PC-9 (cell line): ENCODE results near the gene PCBP2. TPM values are rescaled to one million over a fixed set of nuclear protein-coding genes. Genes with fewer than 3 reads are reported as not detected.

ENCODE experiments used
- BruUV-seq: library from RNA; stranded (reverse); fragments of 400-500 nt; replicated peaks from 2 replicates; lab custom pipeline; 2021; lab: Mats Ljungman, UMichigan
- CTCF ChIA-PET: fragments of 300-600 bp; sonication (Branson Sonifier 250); formaldehyde crosslinking; loops from one replicate; lab custom pipeline; 2022; ENCODE audit warnings: antibody characterized with exemption; lab: Charles Lee
- POLR2A ChIA-PET: fragments of 300-600 bp; sonication (Branson Sonifier 250); formaldehyde crosslinking; loops from one replicate; lab custom pipeline; 2022; ENCODE audit warnings: antibody characterized with exemption; ENCODE audit not compliant: unreplicated experiment; lab: Charles Lee
- DNase-seq, 2 experiments: peaks; one replicate each; pipeline versions ENCODE4 v3.0.0 to v3.0.0-alpha.2; 2015 to 2022; ENCODE audit warnings: mixed read lengths in 1 of 2
- H2AFZ ChIP-seq: fragments of 200-600 bp; sonication (generic); 2 replicates; pipeline ENCODE4 v1.8.1; 2017; ENCODE audit warnings: antibody characterized with exemption
- H3F3A ChIP-seq: fragments of 200-600 bp; sonication (generic); 2 replicates; pipeline ENCODE4 v1.8.1; 2017; ENCODE audit warnings: antibody characterized with exemption, mild to moderate bottlenecking, low read depth; ENCODE audit not compliant: insufficient read depth
- H3K27ac ChIP-seq: fragments of 200-600 bp; sonication (generic); 2 replicates; pipeline ENCODE4 v1.6.1; 2016; ENCODE audit warnings: mixed run types
- H3K27me3 ChIP-seq: fragments of 200-600 bp; sonication (generic); 2 replicates; pipeline ENCODE4 v1.6.1; 2016; ENCODE audit warnings: low read depth, mixed run types; ENCODE audit not compliant: insufficient read depth
- H3K36me3 ChIP-seq: fragments of 200-600 bp; sonication (generic); 2 replicates; pipeline ENCODE4 v1.6.1; 2016; ENCODE audit warnings: low read depth, mixed run types
- H3K4me1 ChIP-seq: fragments of 200-600 bp; sonication (generic); replicated peaks from 2 replicates; pipeline ENCODE4 v1.6.1; 2016; ENCODE audit warnings: mixed run types; ENCODE audit not compliant: insufficient read depth
- H3K4me2 ChIP-seq: fragments of 200-600 bp; sonication (generic); 2 replicates; pipeline ENCODE4 v1.6.1; 2017; ENCODE audit warnings: mixed run types
- H3K4me3 ChIP-seq: fragments of 200-600 bp; sonication (generic); 2 replicates; pipeline ENCODE4 v1.6.1; 2016; ENCODE audit warnings: mixed run types
- H3K79me2 ChIP-seq: fragments of 200-600 bp; sonication (generic); 2 replicates; pipeline ENCODE4 v1.6.1; 2017; ENCODE audit warnings: low read depth, mixed run types
- H3K9me2 ChIP-seq: fragments of 200-600 bp; sonication (generic); 2 replicates; pipeline ENCODE4 v1.8.1; 2017; ENCODE audit warnings: mild to moderate bottlenecking; ENCODE audit not compliant: insufficient read depth
- H3K9me3 ChIP-seq: fragments of 200-600 bp; sonication (generic); 2 replicates; pipeline ENCODE4 v1.8.1; 2016; ENCODE audit warnings: low read depth; ENCODE audit not compliant: insufficient read depth
- H4K20me1 ChIP-seq: fragments of 200-600 bp; sonication (generic); 2 replicates; pipeline ENCODE4 v1.8.1; 2017; ENCODE audit not compliant: insufficient read depth
- EZH2 ChIP-seq: fragments of 200-600 bp; sonication (generic); IDR thresholded peaks from 2 replicates; pipeline ENCODE4 v1.8.0; 2017; ENCODE audit warnings: antibody characterized with exemption, low read depth
- intact Hi-C: fragments of 100-400 bp; cut with micrococcal nuclease; formaldehyde crosslinking; loops from one replicate; pipeline ENCODE4 v1.10.0; 2022; ENCODE audit not compliant: unreplicated experiment
- total RNA-seq: library from RNA; stranded (reverse); gene quantifications from 2 replicates; pipeline ENCODE4 v1.2.3, GENCODE V29; 2021
- TF ChIP-seq, protein P1 (sequence below): fragments of 200-600 bp; sonication (generic); conservative IDR thresholded peaks from 2 replicates; pipeline ENCODE4 v1.6.1; 2017; ENCODE audit warnings: mixed run types, antibody characterized with exemption, mild to moderate bottlenecking, moderate library complexity

Gene PCBP2
- total RNA-seq, 1 experiment from 2014 or later: 833 TPM

DNA sequence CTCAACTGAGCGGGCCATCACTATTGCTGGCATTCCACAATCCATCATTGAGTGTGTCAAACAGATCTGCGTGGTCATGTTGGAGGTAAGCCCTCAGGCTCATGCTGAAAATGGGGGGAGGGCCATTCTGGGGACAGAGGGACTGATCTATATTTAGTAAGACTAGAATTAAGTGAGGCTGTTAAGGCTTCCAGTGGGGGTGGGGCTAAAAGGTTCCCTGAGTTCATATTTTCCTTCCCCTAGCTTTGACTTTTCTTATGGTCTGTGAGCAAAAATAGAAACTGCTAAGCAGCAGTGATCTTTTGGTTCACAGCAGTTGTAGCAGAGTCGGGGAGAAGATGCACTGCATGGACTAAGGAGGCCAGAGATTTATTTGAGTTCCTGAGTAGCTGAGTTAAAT lies 9.2 kb downstream of the PCBP2 start:
- no peak overlapping the region for H2AFZ ChIP-seq
- ChIA-PET CTCF (no interaction called here), POLR2A (no interaction called here)
- no TSS peak for BruUV-seq
- no peak overlapping the region for H3K27ac ChIP-seq
- TF ChIP-seq, protein P1, sequence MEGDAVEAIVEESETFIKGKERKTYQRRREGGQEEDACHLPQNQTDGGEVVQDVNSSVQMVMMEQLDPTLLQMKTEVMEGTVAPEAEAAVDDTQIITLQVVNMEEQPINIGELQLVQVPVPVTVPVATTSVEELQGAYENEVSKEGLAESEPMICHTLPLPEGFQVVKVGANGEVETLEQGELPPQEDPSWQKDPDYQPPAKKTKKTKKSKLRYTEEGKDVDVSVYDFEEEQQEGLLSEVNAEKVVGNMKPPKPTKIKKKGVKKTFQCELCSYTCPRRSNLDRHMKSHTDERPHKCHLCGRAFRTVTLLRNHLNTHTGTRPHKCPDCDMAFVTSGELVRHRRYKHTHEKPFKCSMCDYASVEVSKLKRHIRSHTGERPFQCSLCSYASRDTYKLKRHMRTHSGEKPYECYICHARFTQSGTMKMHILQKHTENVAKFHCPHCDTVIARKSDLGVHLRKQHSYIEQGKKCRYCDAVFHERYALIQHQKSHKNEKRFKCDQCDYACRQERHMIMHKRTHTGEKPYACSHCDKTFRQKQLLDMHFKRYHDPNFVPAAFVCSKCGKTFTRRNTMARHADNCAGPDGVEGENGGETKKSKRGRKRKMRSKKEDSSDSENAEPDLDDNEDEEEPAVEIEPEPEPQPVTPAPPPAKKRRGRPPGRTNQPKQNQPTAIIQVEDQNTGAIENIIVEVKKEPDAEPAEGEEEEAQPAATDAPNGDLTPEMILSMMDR: no peak
- TF ChIP-seq EZH2: no peak
- DNase-seq: no peak
- peaks cover 81% of the 10 kb centered on the region for H3F3A ChIP-seq
- peaks cover 97% of the 10 kb centered on the region for H4K20me1 ChIP-seq
- no peaks in the 10 kb centered on the region for H3K27me3 ChIP-seq
- peaks cover 79% of the 10 kb centered on the region for H3K79me2 ChIP-seq
- H3K9me2 ChIP-seq: no peaks in the 10 kb centered on the region
- no peaks in the 10 kb centered on the region for H3K4me1 ChIP-seq
- intact Hi-C loops: no loop called here
- H3K4me3 ChIP-seq: no peak overlapping the region
- no peak overlapping the region for H3K4me2 ChIP-seq
- H3K9me3 ChIP-seq: no peaks in the 10 kb centered on the region
- peaks cover 87% of the 10 kb centered on the region for H3K36me3 ChIP-seq

DNA sequence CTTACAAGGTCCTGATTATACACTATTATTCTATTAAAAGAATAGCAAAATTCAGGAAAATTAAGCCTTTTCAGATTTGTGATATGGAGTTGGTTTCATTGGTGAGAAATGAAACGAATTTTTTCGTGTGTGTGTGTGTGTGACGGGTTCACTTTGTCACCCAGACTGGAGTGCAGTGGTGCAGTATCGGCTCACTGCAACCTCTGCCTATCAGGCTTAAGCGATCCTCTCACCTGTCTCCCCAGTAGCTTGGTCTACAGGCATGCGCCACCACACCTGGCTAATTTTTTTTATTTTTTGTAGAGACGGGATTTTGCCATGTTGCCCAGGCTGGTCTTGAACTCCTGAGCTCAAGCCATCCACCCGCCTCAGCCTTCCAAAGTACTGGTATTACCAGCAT lies 9.7 kb downstream of the PCBP2 start:
- POLR2A ChIA-PET: no interaction called here
- no peak for TF ChIP-seq EZH2
- CTCF ChIA-PET: no interaction called here
- Histone ChIP-seq H3K27ac (no peak overlapping the region), H3K9me2 (no peaks in the 10 kb centered on the region), H3K9me3 (no peaks in the 10 kb centered on the region), H3F3A (peaks cover 81% of the 10 kb centered on the region), H3K4me3 (no peak overlapping the region), H3K36me3 (peaks cover 87% of the 10 kb centered on the region), H3K4me1 (no peaks in the 10 kb centered on the region), H4K20me1 (peaks cover 97% of the 10 kb centered on the region), H3K27me3 (no peaks in the 10 kb centered on the region), H3K79me2 (peaks cover 78% of the 10 kb centered on the region), H3K4me2 (no peak overlapping the region), H2AFZ (no peak overlapping the region)
- intact Hi-C loops: no loop called here
- DNase-seq: no peak
- no TSS peak for BruUV-seq

DNA sequence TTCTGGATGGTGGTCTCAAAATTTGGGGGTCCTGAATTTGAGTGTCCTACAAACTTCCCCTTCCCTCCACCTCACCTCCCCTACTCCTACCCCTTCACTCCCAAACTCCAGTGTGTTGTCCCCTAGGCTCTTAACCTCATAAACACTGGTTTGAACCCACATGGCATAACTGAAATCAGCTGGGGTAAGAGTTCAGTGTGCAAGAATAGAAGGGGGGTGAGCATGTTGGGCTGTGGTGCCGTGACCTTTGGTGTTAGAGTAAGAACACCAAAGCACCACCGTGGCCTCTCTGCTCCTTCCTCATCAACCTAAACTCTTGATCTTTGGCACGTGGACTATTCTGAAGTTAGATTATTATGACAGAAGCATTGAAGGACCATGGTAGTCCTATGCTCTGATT lies 11.0 kb downstream of the PCBP2 start:
- Histone ChIP-seq H4K20me1 (peaks cover 97% of the 10 kb centered on the region), H3K36me3 (peaks cover 87% of the 10 kb centered on the region)
- intact Hi-C loops: no loop called here

More for the DNA sequence above, 11.0 kb downstream of the PCBP2 start:
- ChIA-PET CTCF (no interaction called here), POLR2A (no interaction called here)
- Histone ChIP-seq H3K4me2 (no peak overlapping the region), H3K27me3 (no peaks in the 10 kb centered on the region), H3K27ac (no peak overlapping the region), H3F3A (peaks cover 82% of the 10 kb centered on the region), H3K79me2 (peaks cover 71% of the 10 kb centered on the region), H3K9me3 (no peaks in the 10 kb centered on the region), H3K4me1 (no peaks in the 10 kb centered on the region), H3K4me3 (no peak overlapping the region), H2AFZ (no peak overlapping the region), H3K9me2 (no peaks in the 10 kb centered on the region)
- BruUV-seq: no TSS peak
- TF ChIP-seq, protein P1: no peak
- no peak for DNase-seq
